Omental fat pad (tissue), 4 donors: ENCODE data around the gene SPRYD3. TPM values are rescaled to one million over a fixed set of nuclear protein-coding genes. Genes with fewer than 3 reads are reported as not detected.
A peak's percentile ranks its signal among the peaks of the same experiment; 100 is the strongest.

Experiments
- ATAC-seq: fragments of 150-250 bp; one replicate; pipeline ENCODE4 v1.9.1; 2016; ENCODE audit warnings: mild to moderate bottlenecking, moderate library complexity; ENCODE audit not compliant: low FRiP score
- DNase-seq: peaks from one replicate; pipeline ENCODE4 v3.0.0-alpha.2; 2019; ENCODE audit warnings: low spot score
- total RNA-seq, 4 donors: library from RNA; depleted of rRNA; stranded (reverse); fragments of >200 nt; gene quantifications; one replicate each; pipeline ENCODE4 v1.1.0, GENCODE V29; 2016
- TF ChIP-seq, protein P1 (sequence below), 3 donors: fragments of 450-650 bp; IDR thresholded peaks; one replicate each; pipeline ENCODE4 v1.5.1; 2016 to 2017; ENCODE audit warnings: antibody characterized with exemption in 3 of 3, mild to moderate bottlenecking in 3 of 3, moderate library complexity in 2 of 3

The SPRYD3 gene
- total RNA-seq, 4 donors from 2014 or later, result 31.5 to 42.3 (median 36.3) TPM

DNA sequence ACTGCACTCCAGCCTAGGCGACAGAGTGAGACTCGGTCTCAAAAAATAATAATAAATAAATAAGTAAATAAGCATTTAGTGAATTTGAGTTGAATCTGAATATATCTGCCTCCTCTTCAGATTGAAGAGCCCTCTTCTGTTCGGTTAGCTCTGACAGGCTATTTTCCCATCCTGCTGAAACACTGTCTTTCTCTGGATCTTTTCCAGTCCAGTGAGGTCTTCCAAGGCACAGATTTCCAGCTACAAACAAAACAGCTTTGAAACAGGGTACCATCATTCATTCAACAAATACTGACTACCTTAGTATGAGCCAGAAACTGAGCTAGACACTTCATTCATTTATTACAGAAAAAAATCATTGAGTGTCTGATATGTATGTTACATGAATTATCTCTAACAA lies 7.2 kb upstream of the SPRYD3 start:
- ATAC-seq, result no peak
- DNase-seq, result no peak
- TF ChIP-seq, protein P1, sequence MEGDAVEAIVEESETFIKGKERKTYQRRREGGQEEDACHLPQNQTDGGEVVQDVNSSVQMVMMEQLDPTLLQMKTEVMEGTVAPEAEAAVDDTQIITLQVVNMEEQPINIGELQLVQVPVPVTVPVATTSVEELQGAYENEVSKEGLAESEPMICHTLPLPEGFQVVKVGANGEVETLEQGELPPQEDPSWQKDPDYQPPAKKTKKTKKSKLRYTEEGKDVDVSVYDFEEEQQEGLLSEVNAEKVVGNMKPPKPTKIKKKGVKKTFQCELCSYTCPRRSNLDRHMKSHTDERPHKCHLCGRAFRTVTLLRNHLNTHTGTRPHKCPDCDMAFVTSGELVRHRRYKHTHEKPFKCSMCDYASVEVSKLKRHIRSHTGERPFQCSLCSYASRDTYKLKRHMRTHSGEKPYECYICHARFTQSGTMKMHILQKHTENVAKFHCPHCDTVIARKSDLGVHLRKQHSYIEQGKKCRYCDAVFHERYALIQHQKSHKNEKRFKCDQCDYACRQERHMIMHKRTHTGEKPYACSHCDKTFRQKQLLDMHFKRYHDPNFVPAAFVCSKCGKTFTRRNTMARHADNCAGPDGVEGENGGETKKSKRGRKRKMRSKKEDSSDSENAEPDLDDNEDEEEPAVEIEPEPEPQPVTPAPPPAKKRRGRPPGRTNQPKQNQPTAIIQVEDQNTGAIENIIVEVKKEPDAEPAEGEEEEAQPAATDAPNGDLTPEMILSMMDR (IDR thresholded peaks at IDR 0.05), result no peak

DNA sequence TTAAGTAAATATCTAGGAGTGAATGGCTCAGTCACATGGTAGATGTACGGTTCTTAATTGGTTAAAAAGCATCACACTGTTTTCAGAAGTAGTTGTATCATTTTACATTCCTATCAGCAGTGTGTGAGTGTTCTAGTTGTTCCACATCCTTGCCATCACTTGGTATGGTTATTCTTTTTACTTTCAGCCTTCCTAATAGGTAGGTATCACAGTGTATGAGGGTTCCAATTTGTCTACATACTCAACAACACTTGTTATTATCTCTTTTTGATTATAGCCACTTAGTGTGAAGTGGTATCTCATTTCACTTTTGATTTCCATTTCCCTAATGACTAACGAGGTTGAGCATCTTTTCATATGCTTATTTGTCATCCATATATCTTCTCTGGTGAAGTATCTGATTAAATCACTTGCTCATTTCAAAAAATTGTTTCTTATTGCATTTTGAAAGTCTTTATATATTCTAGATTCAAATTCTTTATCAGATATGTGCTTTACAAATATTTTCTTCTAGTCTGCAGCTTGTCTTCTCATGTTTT lies 3.5 kb upstream of the SPRYD3 start:
- ATAC-seq (no peak), DNase-seq (no peak)
- TF ChIP-seq, protein P1 (IDR thresholded peaks at IDR 0.05), result no peak

DNA sequence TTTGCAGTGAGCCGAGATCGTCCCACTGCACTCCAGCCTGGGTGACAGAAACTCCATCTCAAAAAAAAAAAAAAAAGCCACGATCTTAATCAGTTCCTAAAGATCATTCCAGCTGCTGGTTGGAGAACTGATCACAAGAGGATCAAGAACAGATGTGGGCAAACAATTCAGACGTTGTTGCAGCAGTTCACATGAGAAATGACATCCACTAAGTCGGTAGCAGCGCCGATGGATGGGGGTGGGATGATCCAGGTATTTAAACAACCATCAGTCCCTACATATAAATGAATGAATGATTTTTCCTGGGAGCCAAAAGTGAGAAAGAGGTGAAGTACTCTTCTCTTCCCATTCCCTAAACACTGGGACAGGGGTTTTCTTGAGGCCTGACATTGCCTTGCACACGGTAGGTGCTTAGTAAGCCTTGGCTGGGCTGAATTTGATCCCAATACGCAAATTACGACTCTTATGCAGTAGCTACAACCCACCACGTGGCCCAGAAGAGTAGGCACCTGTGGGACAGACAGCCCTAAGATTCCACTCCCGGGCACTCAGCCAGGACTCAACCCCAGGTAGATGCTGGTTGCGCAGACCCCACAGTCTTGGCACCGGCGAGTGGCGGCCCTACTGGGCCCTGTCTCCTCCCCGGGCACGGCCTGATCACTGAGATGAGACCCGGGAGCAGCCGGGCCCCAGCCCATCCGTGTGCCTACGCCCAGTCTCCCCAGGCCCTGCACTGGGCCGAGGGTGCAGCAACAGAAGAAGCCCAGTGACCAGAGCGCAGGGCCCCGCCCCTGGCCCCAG lies 565 bp downstream of the SPRYD3 start:
- peak; percentile 3 for ATAC-seq
- DNase-seq, result no peak
- TF ChIP-seq, protein P1 (IDR thresholded peaks at IDR 0.05), result no peak

DNA sequence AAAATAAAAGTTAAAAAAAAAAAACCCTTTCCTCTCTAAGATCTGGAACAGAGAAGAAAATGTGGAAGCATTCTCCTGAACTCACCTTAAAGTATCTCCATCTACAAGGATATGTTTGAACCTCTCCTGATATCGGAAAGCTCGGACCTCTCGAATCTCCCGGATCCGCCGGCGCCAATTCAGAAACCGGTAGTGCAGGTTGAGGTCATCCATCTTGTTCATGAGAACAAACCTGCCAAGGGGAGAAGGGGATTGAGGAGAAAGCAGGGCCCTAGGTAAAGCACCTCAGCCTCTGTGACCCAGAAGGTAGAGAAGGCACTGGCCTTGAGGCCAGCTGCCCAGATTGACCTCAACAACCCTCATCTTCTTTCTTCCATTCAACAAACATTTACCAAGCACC lies 2.2 kb downstream of the SPRYD3 start:
- DNase-seq, result no peak
- TF ChIP-seq, protein P1 (IDR thresholded peaks at IDR 0.05), result no peak
- no peak for ATAC-seq

DNA sequence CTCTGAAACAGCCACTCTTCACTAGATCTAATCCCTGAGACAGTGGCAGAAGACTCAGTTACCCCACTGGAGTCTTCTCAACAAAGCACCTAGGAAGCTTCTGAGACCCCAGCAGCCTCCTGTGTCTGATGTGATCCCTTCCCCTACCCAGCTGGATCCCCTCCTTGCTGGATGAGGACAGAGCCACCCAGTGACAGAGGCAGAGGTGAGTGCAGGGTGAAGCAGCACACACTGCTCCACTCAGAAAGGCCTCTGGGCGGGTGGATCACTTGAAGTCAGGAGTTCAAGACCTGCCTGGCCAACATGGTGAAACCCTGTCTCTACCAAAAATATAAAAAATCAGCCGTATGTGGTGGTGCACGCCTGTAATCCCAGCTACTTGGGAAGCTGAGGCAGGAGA lies 2.7 kb downstream of the SPRYD3 start:
- ATAC-seq (no peak), DNase-seq (no peak)
- TF ChIP-seq, protein P1 (IDR thresholded peaks at IDR 0.05), result no peak

DNA sequence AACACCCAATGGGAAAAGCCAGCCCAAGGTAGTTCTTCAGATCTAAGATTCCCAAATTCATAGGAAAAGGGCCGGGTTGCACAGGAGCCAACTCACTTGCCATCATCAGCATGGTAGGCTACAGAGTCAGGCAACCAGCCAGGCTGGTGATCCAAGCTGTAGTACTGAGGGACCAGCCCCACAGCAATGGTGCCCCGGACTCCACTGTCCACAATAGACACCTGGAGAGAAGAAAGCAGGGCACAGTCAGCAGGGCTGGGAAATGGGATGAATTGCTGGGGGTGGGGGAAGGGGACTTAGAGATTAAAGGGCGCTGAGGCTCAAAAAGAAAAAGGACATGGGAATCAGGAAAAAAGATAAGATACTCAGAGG lies 4.2 kb downstream of the SPRYD3 start:
- DNase-seq (no peak), ATAC-seq (no peak)
- TF ChIP-seq, protein P1 (IDR thresholded peaks at IDR 0.05), result no peak
